Activated T-cell treated with anti-CD3 and anti-CD28 coated beads, Interleukin-2, amount 50 U/mL, for 72 hours (primary cell): Measurements from ENCODE around the gene CEACAM16. TPM values are rescaled to one million over a fixed set of nuclear protein-coding genes. Genes with fewer than 3 reads are reported as not detected.
A peak's percentile ranks its signal among the peaks of the same experiment; 100 is the strongest.

Experiments
- ATAC-seq, 2 donors: fragments of 150-1000 bp; cut with Tn5 transposase; replicated peaks in 1 of 2; 2 replicates each; pipeline ENCODE4 v1.10.0; 2021; ENCODE audit warnings: moderate library complexity in 2 of 2, mild to moderate bottlenecking in 1 of 2
- DNase-seq, 2 donors: peaks; one replicate each; pipeline ENCODE4 v3.0.0; 2021 to 2022; ENCODE audit warnings: mixed read lengths in 1 of 2
- H3K27ac Mint-ChIP-seq: one replicate; pipeline ENCODE4 v1.8.0; 2022; ENCODE audit warnings: mild to moderate bottlenecking, moderate library complexity, mixed read lengths
- H3K27me3 Mint-ChIP-seq: one replicate; pipeline ENCODE4 v1.8.0; 2022; ENCODE audit warnings: low read depth, mixed read lengths
- H3K36me3 Mint-ChIP-seq, 2 donors: one replicate each; pipeline ENCODE4 v1.8.0; 2022; ENCODE audit warnings: mixed read lengths in 2 of 2, mild to moderate bottlenecking in 1 of 2; ENCODE audit not compliant: insufficient read depth in 2 of 2
- H3K4me1 Mint-ChIP-seq: one replicate; pipeline ENCODE4 v1.8.0; 2022; ENCODE audit warnings: low read depth, mixed read lengths
- H3K4me3 Mint-ChIP-seq, 2 donors: one replicate each; pipeline ENCODE4 v1.8.0; 2022; ENCODE audit warnings: mild to moderate bottlenecking in 2 of 2, mixed read lengths in 2 of 2, moderate library complexity in 2 of 2
- H3K9me3 Mint-ChIP-seq, 2 donors: one replicate each; pipeline ENCODE4 v1.8.0; 2022; ENCODE audit warnings: mixed read lengths in 2 of 2
- total RNA-seq, 2 donors: library from RNA; stranded (reverse); gene quantifications; one replicate each; pipeline ENCODE4 v1.2.3, GENCODE V29; 2022

CEACAM16 gene
- total RNA-seq, 2 donors from 2014 or later = not detected

DNA sequence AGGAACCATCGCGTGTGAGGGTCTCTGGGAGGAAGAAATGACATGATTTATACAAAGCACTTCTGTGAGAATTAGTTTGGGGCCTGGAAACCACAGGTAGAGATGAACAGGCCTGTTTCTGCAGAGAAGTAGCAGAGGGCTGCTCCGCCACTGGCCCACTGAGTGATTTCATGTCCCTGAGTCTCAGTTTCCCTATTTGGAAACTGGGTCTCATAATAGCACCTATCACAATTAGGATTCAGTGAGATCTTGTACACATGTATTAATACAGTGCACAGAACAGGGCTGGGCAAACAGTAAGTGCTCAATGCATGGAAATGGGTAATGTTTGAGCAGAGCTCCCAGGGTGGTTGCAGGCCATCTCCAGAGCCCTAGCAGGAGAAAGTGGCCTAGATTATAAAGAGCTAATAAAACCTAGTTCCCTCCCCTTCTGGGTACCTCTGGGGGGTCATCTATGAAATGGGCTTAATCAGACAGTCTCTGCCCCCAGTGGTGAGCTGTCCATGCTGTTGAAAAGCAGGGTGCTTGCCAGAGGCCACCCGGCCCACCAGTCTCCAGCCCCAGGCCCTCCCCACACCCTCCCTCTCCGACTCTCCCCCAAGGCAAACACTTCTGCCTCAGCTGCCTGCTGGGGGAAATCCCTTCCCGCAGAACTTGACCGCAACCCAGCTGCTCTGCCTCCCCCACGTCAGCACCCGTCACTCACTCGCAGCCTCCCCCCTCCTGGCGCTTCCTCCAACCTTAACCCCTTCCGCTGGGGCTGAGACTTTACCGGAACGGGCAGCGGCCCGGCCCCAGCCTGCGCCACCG, 54.1 kb downstream of the CEACAM16 start:
- DNase-seq (peak; percentile 97 to 98), ATAC-seq (peak; percentile 82 to 85)
- Mint-ChIP-seq H3K9me3 (no peaks in the 10 kb centered on the region), H3K4me3 (peak overlapping the region; percentile 98 to 99), H3K27me3 (no peaks in the 10 kb centered on the region), H3K4me1 (peaks cover 60% of the 10 kb centered on the region), H3K27ac (peak overlapping the region; percentile 88), H3K36me3 (peaks cover 40 to 50% of the 10 kb centered on the region in 2 donors)

DNA sequence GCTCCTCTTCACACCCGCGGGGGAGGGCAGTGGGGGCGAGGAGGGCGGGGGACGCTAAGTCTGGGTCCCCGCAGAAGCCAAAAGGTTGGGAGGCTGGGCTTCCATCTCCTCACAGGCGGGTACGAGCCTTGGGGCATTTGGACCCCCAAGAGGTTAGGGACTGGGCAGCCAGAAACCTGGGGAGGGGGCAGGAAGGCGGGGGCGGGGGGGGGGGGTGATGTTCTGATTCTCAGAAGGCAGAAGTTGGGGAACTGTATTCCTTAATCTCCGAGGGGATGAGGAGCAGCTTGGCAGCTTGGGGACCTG, 54.6 kb downstream of the CEACAM16 start:
- Mint-ChIP-seq H3K27ac (peak overlapping the region; percentile 99), H3K9me3 (no peaks in the 10 kb centered on the region), H3K4me3 (peak overlapping the region; percentile 98 to 99), H3K27me3 (no peaks in the 10 kb centered on the region), H3K4me1 (peaks cover 65% of the 10 kb centered on the region), H3K36me3 (peaks cover 41 to 53% of the 10 kb centered on the region in 2 donors)
- DNase-seq (no peak), ATAC-seq (no peak)

DNA sequence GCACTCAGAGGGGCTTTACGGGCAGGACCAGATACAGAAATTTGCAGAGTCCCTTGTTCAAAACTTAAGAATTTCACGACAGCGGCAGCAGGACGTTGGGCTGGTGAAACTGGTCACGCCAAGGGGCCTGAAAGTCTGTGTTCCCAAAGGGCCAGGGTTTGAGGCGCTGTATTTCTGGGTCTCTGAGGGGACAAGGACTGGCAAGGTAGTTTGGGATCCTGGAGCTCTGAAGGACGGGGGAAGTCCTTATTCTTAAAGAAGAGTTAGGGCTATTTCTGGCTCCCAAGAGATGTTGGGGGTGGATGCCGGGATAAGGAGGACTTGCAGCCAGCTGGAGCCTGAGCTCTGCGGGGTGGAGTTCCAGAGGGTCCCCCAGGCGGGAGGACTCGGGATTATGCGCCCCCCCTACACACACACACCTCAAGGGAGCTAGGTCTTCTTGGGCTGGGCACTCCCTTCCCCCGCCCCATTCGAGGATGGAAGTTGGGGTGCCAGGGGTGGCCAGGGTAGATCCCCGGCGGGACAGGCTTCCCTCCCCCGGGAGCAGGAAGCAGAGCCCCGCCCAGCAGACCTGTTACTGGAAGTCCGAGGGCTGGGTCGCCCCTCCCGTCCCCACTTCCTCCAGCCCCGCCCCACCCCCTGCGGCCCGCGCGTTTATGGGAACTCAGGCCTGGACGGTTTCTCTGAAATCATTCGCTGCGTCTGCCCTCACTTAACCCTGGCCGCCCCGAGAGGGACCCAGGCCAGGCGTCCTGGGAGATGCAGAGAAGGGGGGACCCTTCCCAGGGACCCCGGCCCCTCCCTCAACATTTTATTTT, 55.2 kb downstream of the CEACAM16 start:
- ATAC-seq (peak; percentile 33 to 59), DNase-seq (peak; percentile 90 to 92)
- Mint-ChIP-seq H3K9me3 (no peaks in the 10 kb centered on the region), H3K27me3 (no peaks in the 10 kb centered on the region), H3K36me3 (peaks cover 42 to 54% of the 10 kb centered on the region in 2 donors), H3K4me1 (peaks cover 67% of the 10 kb centered on the region), H3K27ac (peak overlapping the region; percentile 99), H3K4me3 (peak overlapping the region; percentile 98 to 99)

DNA sequence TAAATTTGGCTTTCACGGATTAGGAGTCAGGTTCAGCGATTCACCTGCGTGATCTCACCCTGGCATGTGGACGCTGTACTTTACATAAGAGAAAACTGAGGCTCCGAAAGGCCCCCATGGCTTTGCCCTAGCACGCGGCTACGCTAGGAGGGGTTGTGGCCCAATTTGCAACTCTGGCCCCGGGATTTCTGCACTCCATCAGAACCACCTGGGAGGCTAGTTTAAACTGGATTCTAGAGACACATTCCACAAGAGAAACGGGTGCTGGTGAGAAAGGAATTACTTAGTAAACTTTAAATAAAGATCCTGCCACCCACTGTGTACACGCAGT, 55.8 kb downstream of the CEACAM16 start:
- peak overlapping the region; percentile 99 for H3K27ac Mint-ChIP-seq
- peaks cover 68% of the 10 kb centered on the region for H3K4me1 Mint-ChIP-seq
- DNase-seq (no peak), ATAC-seq (no peak)
- no peaks in the 10 kb centered on the region for H3K9me3 Mint-ChIP-seq
- H3K27me3 Mint-ChIP-seq = no peaks in the 10 kb centered on the region
- H3K36me3 Mint-ChIP-seq = peaks cover 38 to 50% of the 10 kb centered on the region in 2 donors
- peak overlapping the region; percentile 98 to 99 for H3K4me3 Mint-ChIP-seq

DNA sequence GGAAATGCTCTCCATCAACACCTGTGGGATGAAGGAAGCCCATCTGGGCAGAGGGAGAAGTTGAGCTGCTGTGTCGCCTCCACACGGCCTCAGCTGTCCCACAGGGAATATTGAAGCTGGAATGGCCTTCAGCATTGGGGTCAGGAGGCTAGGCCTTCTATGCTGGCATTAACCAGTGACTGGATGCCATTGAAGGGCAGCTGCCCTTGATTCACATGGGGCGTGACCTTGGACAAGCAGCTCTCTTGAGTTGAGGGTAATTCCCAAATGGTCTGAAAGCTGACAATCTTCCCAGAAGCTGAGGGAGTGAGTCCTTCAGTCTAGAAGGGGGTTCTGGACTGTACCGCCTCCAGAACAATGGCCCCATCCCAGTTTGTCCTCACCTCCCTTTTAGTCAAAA, 56.3 kb downstream of the CEACAM16 start:
- DNase-seq (no peak), ATAC-seq (no peak)
- Mint-ChIP-seq H3K4me3 (peak overlapping the region; percentile 98 to 99), H3K36me3 (peaks cover 37 to 50% of the 10 kb centered on the region in 2 donors), H3K4me1 (peaks cover 68% of the 10 kb centered on the region), H3K27me3 (no peaks in the 10 kb centered on the region), H3K27ac (peak overlapping the region; percentile 99), H3K9me3 (no peaks in the 10 kb centered on the region)

DNA sequence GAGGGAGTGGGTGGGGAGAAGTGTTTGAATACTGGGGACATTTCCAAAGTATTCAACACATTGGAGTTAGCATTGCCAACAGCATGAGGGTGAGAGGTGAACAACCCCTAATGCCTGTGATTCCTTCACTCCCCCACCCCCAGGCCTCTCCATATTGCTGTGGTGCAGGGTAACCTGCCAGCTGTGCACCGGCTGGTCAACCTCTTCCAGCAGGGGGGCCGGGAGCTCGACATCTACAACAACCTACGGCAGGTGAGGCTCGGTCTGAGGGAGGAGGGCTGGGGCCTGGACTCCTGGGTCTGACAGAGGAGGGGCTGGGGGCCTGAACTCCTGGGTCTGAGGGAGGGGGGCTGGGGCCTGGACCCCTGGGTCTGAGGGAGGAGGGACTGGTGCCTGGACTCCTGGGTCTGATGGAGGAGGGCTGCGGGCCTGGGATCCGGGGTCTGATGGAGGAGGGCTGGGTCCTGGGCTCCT, 57.2 kb downstream of the CEACAM16 start:
- peaks cover 68% of the 10 kb centered on the region for H3K4me1 Mint-ChIP-seq
- peak overlapping the region; percentile 12 to 99 for H3K4me3 Mint-ChIP-seq
- DNase-seq = no peak
- H3K27ac Mint-ChIP-seq = peak overlapping the region; percentile 99
- H3K27me3 Mint-ChIP-seq = no peaks in the 10 kb centered on the region
- H3K36me3 Mint-ChIP-seq = peaks cover 38 to 49% of the 10 kb centered on the region in 2 donors
- no peaks in the 10 kb centered on the region for H3K9me3 Mint-ChIP-seq
- ATAC-seq = no peak

DNA sequence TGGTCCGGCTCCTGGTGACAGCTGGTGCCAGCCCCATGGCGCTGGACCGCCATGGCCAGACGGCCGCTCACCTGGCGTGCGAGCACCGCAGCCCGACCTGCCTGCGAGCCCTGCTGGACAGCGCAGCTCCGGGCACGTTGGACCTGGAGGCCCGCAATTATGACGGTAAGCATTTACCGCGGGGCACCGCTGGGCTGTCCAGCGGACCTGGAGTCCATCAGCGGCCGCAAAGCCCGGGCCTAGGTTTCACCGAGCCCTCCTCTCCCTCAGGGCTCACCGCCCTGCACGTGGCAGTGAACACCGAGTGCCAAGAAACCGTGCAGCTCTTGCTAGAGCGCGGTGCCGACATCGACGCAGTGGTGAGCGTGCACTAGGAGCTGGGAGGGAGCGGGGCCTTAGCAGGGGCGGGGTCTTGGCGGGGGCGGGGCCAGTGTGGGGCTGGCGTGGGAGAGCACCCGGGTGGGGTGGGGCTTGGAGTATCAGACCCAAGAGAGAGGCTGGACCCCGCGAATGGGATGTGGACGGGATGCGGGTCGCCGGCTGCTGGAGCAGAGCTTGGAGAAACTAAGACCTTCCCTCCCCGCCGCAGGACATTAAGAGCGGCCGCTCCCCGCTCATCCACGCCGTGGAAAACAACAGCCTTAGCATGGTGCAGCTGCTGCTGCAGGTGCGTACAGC, 58.2 kb downstream of the CEACAM16 start:
- no peak for ATAC-seq
- Mint-ChIP-seq H3K4me1 (peaks cover 59% of the 10 kb centered on the region), H3K27ac (no peak overlapping the region), H3K27me3 (no peaks in the 10 kb centered on the region), H3K4me3 (no peak overlapping the region), H3K36me3 (peaks cover 35 to 39% of the 10 kb centered on the region in 2 donors), H3K9me3 (no peaks in the 10 kb centered on the region)
- no peak for DNase-seq

DNA sequence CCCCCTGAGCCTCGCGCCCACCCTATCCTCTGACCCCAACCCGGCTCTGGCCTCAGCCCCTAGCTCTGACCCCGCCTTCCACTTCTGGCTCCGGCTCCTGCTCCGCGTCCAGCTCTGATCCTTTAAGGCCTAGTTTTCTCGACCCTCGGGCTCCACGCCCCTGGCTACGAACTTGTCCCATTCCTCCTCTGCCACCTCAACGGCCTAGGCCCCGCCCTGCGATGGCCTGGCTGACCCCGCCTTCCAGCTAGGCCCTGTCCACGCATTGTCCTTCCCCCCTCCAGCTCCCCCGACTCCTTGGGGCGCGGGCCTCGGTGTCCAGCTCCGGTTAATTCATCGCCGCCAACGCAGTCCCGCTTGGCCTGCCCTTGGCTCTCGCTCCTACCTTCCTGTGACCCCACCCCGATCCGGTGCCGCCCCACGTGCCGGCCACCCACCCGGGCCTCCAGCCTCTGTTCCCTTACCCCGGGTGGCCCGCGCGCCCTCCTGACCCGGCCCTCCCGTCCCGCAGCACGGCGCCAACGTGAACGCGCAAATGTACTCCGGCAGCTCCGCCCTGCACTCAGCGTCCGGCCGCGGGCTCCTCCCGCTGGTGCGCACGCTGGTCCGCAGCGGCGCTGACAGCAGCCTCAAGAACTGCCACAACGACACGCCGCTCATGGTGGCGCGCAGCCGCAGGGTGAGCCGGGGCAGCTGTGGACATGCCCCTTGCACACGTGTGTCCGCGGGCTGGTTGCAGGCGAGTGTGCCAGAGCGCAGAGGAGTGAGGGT, 59.0 kb downstream of the CEACAM16 start:
- Mint-ChIP-seq H3K4me1 (peaks cover 52% of the 10 kb centered on the region), H3K27me3 (no peaks in the 10 kb centered on the region), H3K36me3 (peaks cover 29 to 32% of the 10 kb centered on the region in 2 donors)

DNA sequence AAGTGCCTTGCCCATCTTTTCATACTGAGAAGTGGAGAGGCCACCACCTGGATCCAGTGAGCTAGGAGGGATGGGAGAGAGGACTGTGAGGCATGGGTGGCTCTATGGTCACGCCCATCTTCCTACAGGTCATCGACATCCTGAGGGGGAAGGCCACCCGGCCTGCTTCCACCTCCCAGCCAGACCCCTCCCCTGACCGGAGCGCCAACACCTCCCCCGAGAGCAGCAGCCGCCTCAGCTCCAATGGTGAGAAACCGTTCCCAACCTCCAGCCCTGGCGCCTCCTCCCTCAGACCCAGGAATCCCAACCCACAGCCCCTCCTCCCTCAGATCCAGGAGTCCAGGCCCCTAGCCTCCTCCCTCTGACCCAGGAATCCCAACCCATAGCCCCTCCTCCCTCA, 59.6 kb downstream of the CEACAM16 start:
- Mint-ChIP-seq H3K27me3 (no peaks in the 10 kb centered on the region), H3K27ac (peak overlapping the region; percentile 68), H3K4me1 (peaks cover 50% of the 10 kb centered on the region), H3K9me3 (no peaks in the 10 kb centered on the region), H3K4me3 (peak overlapping the region in 1 of 2 donors; percentile 3), H3K36me3 (peaks cover 29 to 30% of the 10 kb centered on the region in 2 donors)
- ATAC-seq (no peak), DNase-seq (no peak)

More for the DNA sequence above, 59.0 kb downstream of the CEACAM16 start:
- H3K4me3 Mint-ChIP-seq = peak overlapping the region in 1 of 2 donors; percentile 3
- ATAC-seq (no peak), DNase-seq (no peak)
- H3K27ac Mint-ChIP-seq = peak overlapping the region; percentile 68
- no peaks in the 10 kb centered on the region for H3K9me3 Mint-ChIP-seq

DNA sequence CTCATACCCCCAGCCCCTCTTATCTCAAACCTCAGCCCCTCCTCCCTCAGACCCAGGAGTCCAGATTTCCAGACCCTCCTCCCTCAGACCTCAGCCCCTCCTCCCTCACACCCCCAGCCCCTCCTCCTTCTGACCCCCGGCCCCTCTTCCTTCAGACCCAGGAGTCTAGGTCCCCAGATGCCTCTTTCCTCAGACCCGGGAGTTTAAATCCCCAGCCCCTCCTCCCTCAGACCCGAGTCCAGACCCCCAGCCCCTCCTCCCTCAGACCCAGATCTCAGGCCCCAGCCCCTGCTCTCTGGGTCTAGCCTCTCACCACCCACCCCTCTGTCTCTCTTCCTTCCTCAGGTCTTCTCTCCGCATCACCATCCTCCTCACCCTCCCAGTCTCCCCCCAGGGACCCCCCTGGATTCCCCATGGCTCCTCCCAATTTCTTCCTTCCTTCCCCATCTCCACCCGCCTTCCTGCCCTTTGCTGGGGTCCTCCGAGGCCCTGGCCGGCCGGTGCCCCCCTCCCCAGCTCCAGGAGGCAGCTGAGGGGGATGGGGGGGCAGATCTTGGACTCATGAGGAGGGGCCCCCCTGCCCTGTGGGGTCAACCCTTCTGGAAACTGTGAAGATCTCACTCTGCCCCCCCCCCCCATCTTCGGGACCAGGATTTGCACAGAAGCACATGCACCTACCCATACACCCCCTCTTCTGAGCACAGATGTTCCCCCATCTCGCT, 60.3 kb downstream of the CEACAM16 start:
- DNase-seq (no peak), ATAC-seq (no peak)
- peaks cover 50% of the 10 kb centered on the region for H3K4me1 Mint-ChIP-seq
- peak overlapping the region in 1 of 2 donors; percentile 32 for H3K4me3 Mint-ChIP-seq
- peak overlapping the region; percentile 68 for H3K27ac Mint-ChIP-seq
- peaks cover 26% of the 10 kb centered on the region in 2 donors for H3K36me3 Mint-ChIP-seq
- H3K27me3 Mint-ChIP-seq = no peaks in the 10 kb centered on the region
- no peaks in the 10 kb centered on the region for H3K9me3 Mint-ChIP-seq
